NCI-H446 (cell line): Measurements from ENCODE around the gene RERG.
A peak's percentile ranks its signal among the peaks of the same experiment; 100 is the strongest.

Source experiments
- DNase-seq, 2 experiments: peaks; one replicate each; lab custom pipeline; 2025; lab: John Stamatoyannopoulos, UW

Gene RERG

GRCh38 chr12:15218794-15219193, 2.4 kb downstream of the RERG start:
- DNase-seq = no peak

GRCh38 chr12:15216036-15216889, 5.0 kb downstream of the RERG start:
- no peak for DNase-seq

- DNase-seq = no peak
These were observed 6.2 kb downstream of the RERG start for GRCh38 chr12:15214851-15215601.

- DNase-seq = peak; percentile 22 to 64
These were observed 8.3 kb downstream of the RERG start for GRCh38 chr12:15212930-15213329.

GRCh38 chr12:15209782-15210181, 11.4 kb downstream of the RERG start:
- DNase-seq = peak; percentile 9 to 55

GRCh38 chr12:15208871-15209656, 12.2 kb downstream of the RERG start:
- DNase-seq = no peak

- DNase-seq = no peak
These were observed 13.1 kb downstream of the RERG start for GRCh38 chr12:15208140-15208539.

GRCh38 chr12:15206831-15207389, 14.3 kb downstream of the RERG start:
- peak in 1 of 2 experiments; percentile 29 for DNase-seq

- no peak for DNase-seq
These were observed 14.9 kb downstream of the RERG start for GRCh38 chr12:15206338-15206737.

- DNase-seq = no peak
These were observed 15.7 kb downstream of the RERG start for GRCh38 chr12:15205341-15206010.

- no peak for DNase-seq
These were observed 19.8 kb downstream of the RERG start for GRCh38 chr12:15201456-15201855.

GRCh38 chr12:15201056-15201455, 20.2 kb downstream of the RERG start:
- DNase-seq = no peak

GRCh38 chr12:15200641-15201040, 20.6 kb downstream of the RERG start:
- peak; percentile 32 to 37 for DNase-seq

- DNase-seq = no peak
These were observed 21.3 kb downstream of the RERG start for GRCh38 chr12:15199930-15200329.

GRCh38 chr12:15196678-15197505, 24.3 kb downstream of the RERG start:
- DNase-seq = no peak

GRCh38 chr12:15196221-15196620, 25.0 kb downstream of the RERG start:
- DNase-seq = no peak

- DNase-seq = peak; percentile 28 to 78
These were observed 26.5 kb downstream of the RERG start for GRCh38 chr12:15194456-15195368.

GRCh38 chr12:15193946-15194345, 27.3 kb downstream of the RERG start:
- DNase-seq = no peak

- no peak for DNase-seq
These were observed 28.5 kb downstream of the RERG start for GRCh38 chr12:15192720-15193119.
